WTC11 (cell line): ENCODE data around the gene PPP4R2.

Experiments
- ATF6 ChIP-seq: sonication (generic); formaldehyde crosslinking; IDR thresholded peaks from 2 replicates; pipeline ENCODE4 v1.8.1; 2023; ENCODE audit warnings: mild to moderate bottlenecking, missing genetic modification reagents
- CTCF ChIP-seq: fragments of 200-600 bp; IDR thresholded peaks from 2 replicates; pipeline ENCODE4 v1.8.0; 2022; ENCODE audit warnings: antibody characterized with exemption
- E2F1 ChIP-seq: sonication (generic); formaldehyde crosslinking; IDR thresholded peaks from 2 replicates; pipeline ENCODE4 v1.8.0; 2022; ENCODE audit warnings: mild to moderate bottlenecking, missing genetic modification reagents
- FOXP4 ChIP-seq: sonication (generic); formaldehyde crosslinking; IDR thresholded peaks from 2 replicates; pipeline ENCODE4 v1.8.0; 2022; ENCODE audit warnings: mild to moderate bottlenecking, missing genetic modification reagents
- MAX ChIP-seq: sonication (generic); formaldehyde crosslinking; IDR thresholded peaks from 2 replicates; pipeline ENCODE4 v1.8.0; 2022; ENCODE audit warnings: mild to moderate bottlenecking, missing genetic modification reagents
- NFYB ChIP-seq: sonication (generic); formaldehyde crosslinking; conservative IDR thresholded peaks from 2 replicates; pipeline ENCODE4 v1.8.0; 2022; ENCODE audit warnings: low read depth, missing genetic modification reagents
- NR2C2 ChIP-seq: sonication (generic); formaldehyde crosslinking; IDR thresholded peaks from 2 replicates; pipeline ENCODE4 v1.8.0; 2022; ENCODE audit warnings: mild to moderate bottlenecking, missing genetic modification reagents
- PREB ChIP-seq: sonication (generic); formaldehyde crosslinking; IDR thresholded peaks from 2 replicates; pipeline ENCODE4 v1.8.1; 2022; ENCODE audit warnings: mild to moderate bottlenecking, missing genetic modification reagents, moderate library complexity, borderline replicate concordance
- STAT6 ChIP-seq: sonication (generic); formaldehyde crosslinking; conservative IDR thresholded peaks from 2 replicates; pipeline ENCODE4 v1.8.1; 2023; ENCODE audit warnings: mild to moderate bottlenecking, low read depth, missing genetic modification reagents, moderate library complexity
- USF2 ChIP-seq: sonication (generic); formaldehyde crosslinking; IDR thresholded peaks from 2 replicates; pipeline ENCODE4 v1.8.1; 2023; ENCODE audit warnings: mild to moderate bottlenecking, missing genetic modification reagents, moderate library complexity
- ZNF416 ChIP-seq: fragments of 250-450 bp; sonication (Bioruptor Pico); IDR thresholded peaks from 2 replicates; pipeline ENCODE4 v1.9.0; 2021; ENCODE audit warnings: mild to moderate bottlenecking, inconsistent platforms

GRCh38 chr3:72973786-72974185, 22.8 kb upstream of the PPP4R2 start:
- TF ChIP-seq ZNF416 = no peak
- no peak for TF ChIP-seq NFYB (CRISPR knock-in tag)
- no peak for TF ChIP-seq MAX (CRISPR knock-in tag)
- TF ChIP-seq STAT6 (CRISPR knock-in tag) = no peak
- no peak for TF ChIP-seq FOXP4 (CRISPR knock-in tag)
- no peak for TF ChIP-seq CTCF
- no peak for TF ChIP-seq E2F1 (CRISPR knock-in tag)
- no peak for TF ChIP-seq PREB (CRISPR knock-in tag)
- no peak for TF ChIP-seq USF2
- TF ChIP-seq NR2C2 (CRISPR knock-in tag) = no peak
- no peak for TF ChIP-seq ATF6
